Suprapubic skin (tissue), 4 donors: Measurements from ENCODE around the gene SMCO4. TPM values are rescaled to one million over a fixed set of nuclear protein-coding genes. Genes with fewer than 3 reads are reported as not detected.

Experiments used
- DNase-seq, 2 donors: peaks; one replicate each; pipeline ENCODE4 v3.0.0-alpha.2; 2019; ENCODE audit warnings: low spot score in 2 of 2
- H3K27ac ChIP-seq: fragments of 200-600 bp; sonication (generic); one replicate; pipeline ENCODE4 v1.5.1; 2019
- H3K27me3 ChIP-seq: fragments of 200-600 bp; sonication (generic); one replicate; pipeline ENCODE4 v1.5.1; 2019
- H3K36me3 ChIP-seq: fragments of 200-600 bp; sonication (generic); one replicate; pipeline ENCODE4 v1.5.1; 2019
- H3K4me1 ChIP-seq: fragments of 200-600 bp; sonication (generic); one replicate; pipeline ENCODE4 v1.5.1; 2019
- H3K4me3 ChIP-seq: fragments of 200-600 bp; sonication (generic); one replicate; pipeline ENCODE4 v1.5.1; 2019; ENCODE audit warnings: mild to moderate bottlenecking
- H3K9me3 ChIP-seq: fragments of 200-600 bp; sonication (generic); one replicate; pipeline ENCODE4 v1.5.1; 2019
- EP300 ChIP-seq: sonication (generic); formaldehyde crosslinking; IDR thresholded peaks from one replicate; pipeline ENCODE4 v1.6.1; 2017; ENCODE audit warnings: antibody characterized with exemption
- POLR2A ChIP-seq, 2 donors: fragments of 450-650 bp; IDR thresholded peaks; one replicate each; pipeline ENCODE4 v1.6.1; 2017; ENCODE audit warnings: antibody characterized with exemption in 2 of 2, mild to moderate bottlenecking in 2 of 2, moderate library complexity in 2 of 2
- POLR2AphosphoS5 ChIP-seq, 3 donors: sonication (generic); formaldehyde crosslinking; IDR thresholded peaks; one replicate each; pipeline ENCODE4 v1.6.1; 2017; ENCODE audit warnings: antibody characterized with exemption in 3 of 3
- WGBS: methylation state at CpG from one replicate; pipeline ENCODE4 v1.1.5; 2018; 5-methylcytosine and 5-hydroxymethylcytosine counted together
- total RNA-seq, 4 donors: library from RNA; depleted of rRNA; stranded (reverse); fragments of >200 nt; gene quantifications; one replicate each; pipeline ENCODE4 v1.1.0, GENCODE V29; 2016
- TF ChIP-seq, protein P1 (sequence below), 2 donors: fragments of 200-600 bp in 1 of 2; fragments of 450-650 bp in 1 of 2; sonication (generic) in 1 of 2; IDR thresholded peaks; one replicate each; pipeline ENCODE4 v1.5.1; 2016 to 2019; ENCODE audit warnings: antibody characterized with exemption in 2 of 2, mild to moderate bottlenecking in 1 of 2, moderate library complexity in 1 of 2

The SMCO4 gene
- total RNA-seq, 4 donors from 2014 or later, result 12.1 to 53.1 (median 26.9) TPM

DNA sequence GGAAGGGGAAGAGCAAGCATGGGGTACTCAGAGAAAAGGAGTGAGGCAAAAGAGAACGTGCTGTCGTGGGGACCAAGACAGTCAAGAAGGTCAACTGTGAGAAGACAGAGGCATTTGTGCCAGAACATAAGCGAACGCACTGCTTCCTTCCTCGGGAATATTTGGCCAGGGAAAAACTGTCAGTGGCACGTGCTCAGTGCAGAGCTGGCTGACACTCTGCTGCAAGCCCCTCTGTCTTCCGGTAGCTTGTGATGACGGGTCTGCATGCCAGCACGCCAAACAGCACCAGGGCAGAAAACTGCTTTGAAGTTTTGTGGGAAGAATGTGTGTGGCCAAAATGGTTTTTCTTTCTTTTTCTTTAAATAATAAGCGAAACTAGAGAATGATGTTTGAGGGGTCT is 60.6 kb downstream of the SMCO4 start:
- H3K4me3 ChIP-seq, result no peak overlapping the region
- no peaks in the 10 kb centered on the region for H3K9me3 ChIP-seq
- no peaks in the 10 kb centered on the region for H3K27me3 ChIP-seq
- peaks cover 6% of the 10 kb centered on the region for H3K36me3 ChIP-seq
- 77% methylated on average over 10 of the region's 10 CpGs for WGBS
- H3K27ac ChIP-seq, result no peak overlapping the region
- DNase-seq, result no peak
- TF ChIP-seq, protein P1, sequence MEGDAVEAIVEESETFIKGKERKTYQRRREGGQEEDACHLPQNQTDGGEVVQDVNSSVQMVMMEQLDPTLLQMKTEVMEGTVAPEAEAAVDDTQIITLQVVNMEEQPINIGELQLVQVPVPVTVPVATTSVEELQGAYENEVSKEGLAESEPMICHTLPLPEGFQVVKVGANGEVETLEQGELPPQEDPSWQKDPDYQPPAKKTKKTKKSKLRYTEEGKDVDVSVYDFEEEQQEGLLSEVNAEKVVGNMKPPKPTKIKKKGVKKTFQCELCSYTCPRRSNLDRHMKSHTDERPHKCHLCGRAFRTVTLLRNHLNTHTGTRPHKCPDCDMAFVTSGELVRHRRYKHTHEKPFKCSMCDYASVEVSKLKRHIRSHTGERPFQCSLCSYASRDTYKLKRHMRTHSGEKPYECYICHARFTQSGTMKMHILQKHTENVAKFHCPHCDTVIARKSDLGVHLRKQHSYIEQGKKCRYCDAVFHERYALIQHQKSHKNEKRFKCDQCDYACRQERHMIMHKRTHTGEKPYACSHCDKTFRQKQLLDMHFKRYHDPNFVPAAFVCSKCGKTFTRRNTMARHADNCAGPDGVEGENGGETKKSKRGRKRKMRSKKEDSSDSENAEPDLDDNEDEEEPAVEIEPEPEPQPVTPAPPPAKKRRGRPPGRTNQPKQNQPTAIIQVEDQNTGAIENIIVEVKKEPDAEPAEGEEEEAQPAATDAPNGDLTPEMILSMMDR (IDR thresholded peaks at IDR 0.05), result no peak
- no peak for TF ChIP-seq POLR2A (IDR thresholded peaks at IDR 0.05)
- no peak for TF ChIP-seq POLR2AphosphoS5 (IDR thresholded peaks at IDR 0.05)
- TF ChIP-seq EP300, result no peak
- H3K4me1 ChIP-seq, result peaks cover 18% of the 10 kb centered on the region

DNA sequence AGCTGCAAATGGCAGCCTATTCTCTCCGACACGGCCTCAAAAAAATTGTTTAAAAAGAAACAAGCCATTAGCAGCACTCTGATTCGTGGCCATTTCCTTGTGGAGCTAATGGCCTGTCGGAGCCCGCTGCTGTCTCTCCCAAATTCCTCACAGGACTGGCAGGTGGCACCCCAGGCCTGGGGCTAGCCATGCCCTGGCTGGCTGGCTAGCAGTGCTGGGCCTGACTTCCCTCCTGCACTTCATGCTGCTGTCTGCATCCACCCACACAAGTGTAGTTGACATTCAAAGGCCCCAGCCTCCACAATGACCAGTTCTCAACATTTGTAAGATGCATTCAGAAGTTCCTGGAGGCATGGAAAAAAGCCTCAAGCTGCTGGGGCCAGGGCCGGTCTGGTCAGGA is 61.5 kb downstream of the SMCO4 start:
- peak overlapping the region; percentile 15 for H3K27ac ChIP-seq
- no peak for TF ChIP-seq POLR2A (IDR thresholded peaks at IDR 0.05)
- TF ChIP-seq POLR2AphosphoS5 (IDR thresholded peaks at IDR 0.05), result no peak
- TF ChIP-seq, protein P1 (IDR thresholded peaks at IDR 0.05), result no peak
- TF ChIP-seq EP300, result no peak

GRCh38 chr11:93481279-93481678 is 61.9 kb downstream of the SMCO4 start:
- Histone ChIP-seq H3K9me3 (no peaks in the 10 kb centered on the region), H3K4me1 (peaks cover 18% of the 10 kb centered on the region), H3K27me3 (no peaks in the 10 kb centered on the region), H3K4me3 (no peak overlapping the region), H3K36me3 (peaks cover 6% of the 10 kb centered on the region), H3K27ac (peak overlapping the region; percentile 15)
- no peak for DNase-seq
- TF ChIP-seq EP300 (no peak), POLR2A (IDR thresholded peaks at IDR 0.05) (no peak)
- TF ChIP-seq, protein P1 (IDR thresholded peaks at IDR 0.05), result no peak
- 62% methylated on average over 16 of the region's 16 CpGs for WGBS

More for the DNA sequence above, 61.5 kb downstream of the SMCO4 start:
- Histone ChIP-seq H3K4me3 (no peak overlapping the region), H3K27me3 (no peaks in the 10 kb centered on the region), H3K9me3 (no peaks in the 10 kb centered on the region), H3K4me1 (peaks cover 18% of the 10 kb centered on the region), H3K36me3 (peaks cover 6% of the 10 kb centered on the region)
- 73% methylated on average over 5 of the region's 6 CpGs for WGBS
- DNase-seq, result no peak

DNA sequence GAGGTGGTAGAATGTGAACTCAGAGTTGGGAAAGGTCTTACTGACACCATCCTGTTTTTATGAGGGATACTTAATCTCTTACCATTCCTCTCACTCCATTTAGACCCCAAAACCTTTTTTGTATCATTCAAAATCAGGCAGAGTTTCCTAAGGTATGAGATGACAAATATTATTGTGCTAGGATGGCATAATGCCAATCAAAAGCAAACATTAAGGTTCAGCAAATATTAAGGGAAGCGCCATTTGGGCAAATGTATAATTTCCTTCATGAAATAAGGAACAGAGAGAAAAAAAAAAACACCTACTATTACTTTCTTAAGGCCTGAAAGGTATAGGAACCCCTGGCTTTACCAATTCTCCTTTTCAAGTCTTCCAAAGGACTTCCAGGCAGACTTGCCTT is 62.4 kb downstream of the SMCO4 start:
- Histone ChIP-seq H3K27ac (no peak overlapping the region), H3K27me3 (no peaks in the 10 kb centered on the region), H3K9me3 (no peaks in the 10 kb centered on the region), H3K4me1 (peaks cover 18% of the 10 kb centered on the region), H3K36me3 (peaks cover 6% of the 10 kb centered on the region), H3K4me3 (no peak overlapping the region)
- no peak for TF ChIP-seq POLR2AphosphoS5 (IDR thresholded peaks at IDR 0.05)
- no peak for TF ChIP-seq EP300
- TF ChIP-seq POLR2A (IDR thresholded peaks at IDR 0.05), result no peak
- TF ChIP-seq, protein P1 (IDR thresholded peaks at IDR 0.05), result no peak
- 93% methylated on average over 1 of the region's 1 CpG for WGBS
- no peak for DNase-seq

DNA sequence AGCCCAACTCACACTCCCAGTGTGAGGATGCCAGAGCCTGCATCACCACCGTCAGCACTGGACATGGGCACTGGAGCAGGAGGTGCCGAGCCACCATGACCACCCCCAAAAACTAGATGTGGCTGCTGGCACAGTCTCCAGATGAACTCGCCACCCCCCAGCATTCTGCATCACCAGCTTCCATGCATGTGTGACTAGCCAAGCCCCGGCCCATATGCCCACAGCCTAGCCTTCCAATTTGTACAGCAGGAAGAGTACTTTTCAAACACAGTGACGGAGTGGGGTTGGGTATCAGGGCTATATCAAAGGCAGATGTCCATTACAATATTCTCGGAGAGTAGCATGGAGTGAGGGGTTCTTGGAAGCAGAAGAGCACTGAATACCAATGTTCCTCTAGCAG is 62.9 kb downstream of the SMCO4 start:
- no peak overlapping the region for H3K27ac ChIP-seq
- TF ChIP-seq, protein P1 (IDR thresholded peaks at IDR 0.05), result no peak
- TF ChIP-seq POLR2AphosphoS5 (IDR thresholded peaks at IDR 0.05) (no peak), POLR2A (IDR thresholded peaks at IDR 0.05) (no peak), EP300 (no peak)
- H3K27me3 ChIP-seq, result no peaks in the 10 kb centered on the region
- peaks cover 6% of the 10 kb centered on the region for H3K36me3 ChIP-seq
- no peak for DNase-seq
- no peak overlapping the region for H3K4me3 ChIP-seq
- H3K9me3 ChIP-seq, result no peaks in the 10 kb centered on the region
- WGBS, result 96% methylated on average over 6 of the region's 6 CpGs
- peaks cover 17% of the 10 kb centered on the region for H3K4me1 ChIP-seq
